Transverse colon (tissue), 4 donors: Measurements from ENCODE around the gene KIAA1210.

ENCODE experiments used
- CTCF ChIP-seq, 5 experiments: fragments of 200-600 bp in 3 of 5; fragments of 450-650 bp in 2 of 5; sonication (generic) in 3 of 5; IDR thresholded peaks; 1 replicate in 2 of 5; 2 replicates in 3 of 5; pipeline ENCODE4 v1.5.1; 2016 to 2017; ENCODE audit warnings: antibody characterized with exemption in 5 of 5, inconsistent platforms in 3 of 5, mild to moderate bottlenecking in 2 of 5, moderate library complexity in 1 of 5
- EP300 ChIP-seq: sonication (generic); formaldehyde crosslinking; IDR thresholded peaks from one replicate; pipeline ENCODE4 v1.6.1; 2017; ENCODE audit warnings: antibody characterized with exemption, low read depth
- POLR2A ChIP-seq: fragments of 450-650 bp; IDR thresholded peaks from one replicate; pipeline ENCODE4 v1.6.1; 2016; ENCODE audit warnings: antibody characterized with exemption, mild to moderate bottlenecking, moderate library complexity
- POLR2AphosphoS5 ChIP-seq, 3 donors: sonication (generic); formaldehyde crosslinking; IDR thresholded peaks; one replicate each; pipeline ENCODE4 v1.6.1; 2016; ENCODE audit warnings: antibody characterized with exemption in 3 of 3

GRCh38 chrX:119158226-119158625 lies 30.6 kb upstream of the KIAA1210 start:
- TF ChIP-seq CTCF (IDR thresholded peaks at IDR 0.05) (no peak), POLR2AphosphoS5 (IDR thresholded peaks at IDR 0.05) (no peak), EP300 (no peak), POLR2A (no peak)
